Anterior cingulate cortex (tissue), 58 donors: Measurements from ENCODE around the gene STK10.
A peak's percentile ranks its signal among the peaks of the same experiment; 100 is the strongest.

Source experiments
- DNase-seq, 58 donors: peaks; one replicate each; lab custom pipeline; 2025; lab: John Stamatoyannopoulos, UW

STK10 gene

DNA sequence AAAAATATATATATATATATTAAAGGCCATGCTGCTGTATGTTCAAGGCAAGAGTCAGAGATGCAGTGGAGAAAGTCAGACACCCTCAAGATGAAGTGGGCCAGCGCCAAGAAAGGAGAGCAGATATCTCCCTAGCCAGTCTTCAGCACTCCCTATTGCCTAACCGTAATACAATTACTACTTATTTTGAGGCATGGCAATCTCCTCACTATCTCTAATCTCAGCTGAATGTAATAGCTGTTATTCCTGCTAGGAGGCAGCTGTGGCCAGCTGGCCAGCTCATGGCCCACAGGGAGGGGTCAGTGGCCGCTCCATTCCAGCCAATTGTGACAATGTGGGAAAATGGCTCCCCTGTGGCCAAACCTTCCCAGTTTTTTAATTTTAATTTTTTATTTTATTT, 94.1 kb downstream of the STK10 start:
- no peak for DNase-seq

DNA sequence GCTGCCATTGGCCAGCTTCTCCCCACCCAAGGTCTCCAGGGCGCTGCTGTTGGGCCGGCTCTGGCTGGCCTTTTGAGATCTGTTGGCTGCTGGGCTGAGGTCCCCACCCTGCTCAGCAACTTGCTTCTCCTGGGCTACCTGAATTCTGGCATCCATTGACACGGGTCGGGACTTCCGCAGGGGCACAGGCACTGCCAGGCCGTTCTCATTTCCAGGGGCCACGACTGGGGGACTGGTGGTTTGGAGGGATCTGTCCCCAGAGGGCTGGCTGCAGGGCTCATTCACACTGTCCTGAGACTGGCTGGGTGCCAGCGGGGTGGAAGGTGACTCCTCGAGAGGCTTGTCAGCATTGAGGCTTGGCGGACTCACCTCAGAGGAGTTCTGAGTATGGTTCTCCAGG, 94.5 kb downstream of the STK10 start:
- no peak for DNase-seq

GRCh38 chr5:172091956-172092732, 95.9 kb downstream of the STK10 start:
- no peak for DNase-seq

DNA sequence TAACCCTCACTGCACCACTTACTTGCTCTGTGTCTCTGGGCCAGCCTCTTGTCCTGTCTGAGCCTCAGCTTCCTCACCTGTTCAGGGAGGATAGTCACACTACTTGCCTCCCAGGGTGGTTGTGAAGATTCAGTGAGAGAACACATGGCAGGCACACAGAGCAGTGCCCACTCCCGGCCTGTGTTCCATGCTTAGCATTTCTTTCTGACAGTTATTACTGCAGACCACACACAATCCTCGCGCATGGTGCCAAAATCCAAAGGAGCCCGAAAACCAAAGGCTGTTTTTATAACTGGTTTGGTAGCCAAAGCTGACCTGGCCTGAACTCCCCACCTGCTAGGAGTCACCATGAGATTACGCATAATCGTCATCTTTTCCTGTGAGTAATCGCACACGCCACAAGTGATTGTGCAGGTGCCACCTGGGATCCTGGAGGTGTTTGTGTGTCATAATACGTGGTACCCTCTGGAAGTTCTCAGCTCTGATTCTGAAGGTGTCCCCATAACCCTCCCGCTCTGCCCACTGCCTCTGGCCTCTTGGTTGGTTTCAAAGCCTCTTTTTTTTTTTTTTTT, 97.0 kb downstream of the STK10 start:
- DNase-seq = no peak

DNA sequence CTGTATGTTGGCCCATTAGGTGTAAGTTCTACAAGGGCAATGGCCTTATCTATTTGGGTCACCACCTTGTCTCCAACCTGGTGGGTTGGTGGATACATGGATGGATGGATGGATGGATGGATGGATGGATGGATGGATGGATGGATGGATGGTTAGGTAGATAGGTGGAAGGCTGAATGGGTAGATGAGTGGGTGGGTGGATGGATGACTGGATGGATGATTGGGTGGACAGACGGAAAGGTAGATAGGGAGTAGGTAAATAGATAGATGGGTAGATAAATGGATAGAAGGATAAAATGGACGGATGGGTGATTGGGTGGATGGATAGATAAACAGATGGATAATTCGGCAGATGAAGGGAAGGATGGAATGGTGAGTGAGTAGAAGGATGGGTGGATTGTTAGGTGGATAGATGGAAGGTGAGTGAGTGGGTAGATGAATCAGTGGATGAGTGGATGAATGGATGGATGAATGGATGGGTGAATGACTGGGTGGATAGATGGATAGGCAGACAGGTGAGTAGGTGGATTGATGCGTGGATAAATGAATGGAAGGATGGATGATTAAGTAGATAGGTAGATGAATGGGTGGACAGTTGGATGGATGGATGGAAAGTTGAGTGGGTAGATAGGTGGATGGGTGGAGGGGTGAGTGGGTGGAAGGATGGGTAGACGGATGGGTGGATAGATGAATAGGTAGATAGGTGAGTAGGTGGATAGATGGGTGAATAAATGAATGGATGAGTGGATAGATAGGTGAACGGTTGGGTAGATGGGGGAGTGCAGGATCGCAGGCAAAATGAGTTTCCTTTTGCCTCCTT, 98.5 kb downstream of the STK10 start:
- DNase-seq = no peak

DNA sequence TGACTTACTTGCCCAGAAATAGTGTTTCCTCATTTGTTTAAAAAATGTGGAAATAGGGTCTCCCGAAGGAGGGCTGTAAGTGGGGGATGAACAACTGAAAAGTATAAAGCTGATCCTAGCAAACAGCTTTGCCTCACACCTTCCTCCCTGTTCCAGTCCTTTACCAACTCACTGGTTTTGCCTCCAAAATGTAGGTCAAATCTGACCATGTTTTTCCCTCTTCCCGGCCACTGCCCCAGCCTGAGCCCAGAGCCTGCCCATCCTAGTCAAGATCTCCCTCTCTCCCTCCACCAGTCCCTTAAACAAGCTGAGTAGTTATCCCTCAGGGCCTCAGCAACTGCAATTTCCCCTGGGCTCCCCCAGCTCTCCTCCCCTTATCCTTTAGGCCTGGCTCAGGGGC, 99.2 kb downstream of the STK10 start:
- DNase-seq = no peak

GRCh38 chr5:172086194-172086975, 101.6 kb downstream of the STK10 start:
- no peak for DNase-seq

- DNase-seq = no peak
Observed at GRCh38 chr5:172085738-172086137, 102.3 kb downstream of the STK10 start.

DNA sequence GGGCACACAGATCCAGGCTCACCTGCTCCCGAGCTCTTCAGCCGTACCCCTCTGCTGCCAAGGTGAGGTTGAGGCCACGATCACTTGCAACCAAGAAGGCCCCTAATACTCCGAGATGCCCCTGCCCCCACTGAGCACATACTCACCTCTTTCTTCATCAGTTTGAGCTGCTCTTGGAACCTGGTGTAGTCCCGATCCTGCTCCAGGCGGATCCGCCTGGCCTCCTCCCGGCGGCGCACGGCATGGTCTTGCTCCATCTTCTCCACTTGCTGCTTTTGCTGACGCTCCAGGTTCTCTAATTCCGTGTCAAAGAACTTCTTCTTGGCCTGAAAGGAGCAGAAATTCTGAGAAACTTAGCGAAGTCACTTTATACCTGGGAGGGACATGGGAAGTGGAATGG, 105.8 kb downstream of the STK10 start:
- no peak for DNase-seq

DNA sequence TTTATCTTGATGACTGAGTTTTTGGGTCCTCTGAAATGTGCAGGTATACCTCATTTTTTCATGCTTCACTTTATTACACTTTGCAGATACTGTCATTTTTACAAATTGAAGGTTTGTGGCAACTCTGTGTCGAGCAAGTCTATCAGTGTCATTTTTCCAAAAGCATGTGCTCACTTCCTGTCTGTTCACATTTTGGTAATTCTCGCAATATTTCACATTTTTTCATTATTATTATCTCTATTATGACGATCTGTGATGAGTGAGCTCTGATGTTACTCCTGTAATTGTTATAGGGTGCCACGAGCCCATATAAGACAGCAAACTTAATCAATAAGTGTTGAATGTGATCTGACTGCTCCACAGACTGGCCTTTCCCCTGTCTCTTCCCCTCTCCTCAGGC, 108.1 kb downstream of the STK10 start:
- DNase-seq = no peak

GRCh38 chr5:172078726-172079345, 109.2 kb downstream of the STK10 start:
- peak in 6 of 58 donors; percentile 6 to 42 (median 16) for DNase-seq

GRCh38 chr5:172077664-172078425, 110.2 kb downstream of the STK10 start:
- peak in 2 of 58 donors; percentile 5 to 34 for DNase-seq

DNA sequence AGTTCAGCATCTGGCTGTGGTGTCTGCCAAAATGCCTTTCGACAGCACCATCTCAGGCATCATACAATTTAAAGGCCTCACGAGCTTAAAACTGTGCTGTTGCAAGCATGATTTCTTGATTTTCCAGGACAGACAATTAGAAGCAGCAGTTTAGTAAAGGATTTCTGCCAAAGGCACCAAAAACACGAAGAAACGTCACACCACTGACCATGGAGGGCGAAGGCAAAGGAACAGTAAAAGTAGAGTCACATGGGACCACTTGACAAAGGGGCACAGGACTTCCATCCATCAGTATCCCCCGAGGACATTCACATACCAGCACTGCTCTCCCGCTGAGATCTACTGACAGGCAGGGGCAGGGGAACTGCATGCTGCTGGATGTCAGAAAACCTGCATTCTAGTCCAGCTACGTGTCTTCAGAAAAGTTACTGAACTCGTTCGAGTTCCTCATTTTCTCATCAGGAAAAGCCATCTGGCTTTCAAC, 111.2 kb downstream of the STK10 start:
- DNase-seq = no peak

DNA sequence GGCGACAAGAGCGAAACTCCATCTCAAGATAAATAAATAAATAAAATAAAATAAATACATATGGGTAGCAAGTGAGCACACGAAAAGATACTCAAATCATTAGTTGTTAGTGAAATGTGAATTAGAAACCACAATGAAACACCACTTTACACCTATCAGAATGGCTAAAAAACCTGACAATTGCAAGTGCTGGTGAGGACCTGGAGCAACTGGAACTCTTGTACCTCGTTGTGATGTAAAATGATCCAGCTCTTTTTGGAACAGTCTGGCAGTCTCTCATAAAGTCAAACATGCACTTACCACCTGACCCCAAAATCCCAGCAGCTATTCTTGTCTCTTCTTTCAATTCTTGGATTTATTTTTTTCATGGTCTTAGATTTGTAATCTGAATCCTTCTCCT, 112.4 kb downstream of the STK10 start:
- DNase-seq = no peak

GRCh38 chr5:172074896-172075295, 113.1 kb downstream of the STK10 start:
- no peak for DNase-seq

DNA sequence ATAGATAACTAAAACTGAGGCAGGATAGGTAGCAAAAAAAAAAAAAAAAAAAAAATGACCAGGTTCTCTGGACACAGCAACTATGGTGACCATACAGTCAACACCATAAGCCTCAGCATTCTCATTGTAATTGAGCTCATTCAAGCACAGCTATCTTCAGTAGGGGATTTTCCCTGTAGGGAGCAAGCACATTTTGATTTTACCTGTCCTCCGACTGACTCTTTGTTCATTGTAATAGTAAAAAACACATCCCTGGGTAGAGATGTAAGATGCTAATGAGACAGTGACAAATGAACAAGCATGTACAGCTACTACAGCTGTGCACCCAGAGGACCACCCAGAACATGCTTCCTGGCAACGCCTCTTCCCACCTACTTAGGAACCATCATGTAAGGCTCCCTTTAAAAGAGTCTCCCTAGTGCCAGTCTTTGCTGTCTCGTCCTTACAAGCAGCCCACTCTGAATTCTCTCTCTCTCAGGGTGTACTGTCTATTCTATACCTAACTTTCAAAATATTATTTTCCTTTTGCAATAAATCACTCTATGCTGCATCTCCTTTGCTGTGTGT, 116.6 kb downstream of the STK10 start:
- no peak for DNase-seq

GRCh38 chr5:172065431-172066065, 122.5 kb downstream of the STK10 start:
- no peak for DNase-seq

GRCh38 chr5:172064766-172065165, 123.3 kb downstream of the STK10 start:
- DNase-seq = no peak
